Activated CD8-positive, alpha-beta memory T cell treated with anti-CD3 and anti-CD28 coated beads, Interleukin-2, amount 50 U/mL, for 4 hours (primary cell): ENCODE results near the gene IMPDH1.

Experiments
- DNase-seq: peaks from one replicate; pipeline ENCODE4 v3.0.0-alpha.2; 2020

Gene IMPDH1

DNA sequence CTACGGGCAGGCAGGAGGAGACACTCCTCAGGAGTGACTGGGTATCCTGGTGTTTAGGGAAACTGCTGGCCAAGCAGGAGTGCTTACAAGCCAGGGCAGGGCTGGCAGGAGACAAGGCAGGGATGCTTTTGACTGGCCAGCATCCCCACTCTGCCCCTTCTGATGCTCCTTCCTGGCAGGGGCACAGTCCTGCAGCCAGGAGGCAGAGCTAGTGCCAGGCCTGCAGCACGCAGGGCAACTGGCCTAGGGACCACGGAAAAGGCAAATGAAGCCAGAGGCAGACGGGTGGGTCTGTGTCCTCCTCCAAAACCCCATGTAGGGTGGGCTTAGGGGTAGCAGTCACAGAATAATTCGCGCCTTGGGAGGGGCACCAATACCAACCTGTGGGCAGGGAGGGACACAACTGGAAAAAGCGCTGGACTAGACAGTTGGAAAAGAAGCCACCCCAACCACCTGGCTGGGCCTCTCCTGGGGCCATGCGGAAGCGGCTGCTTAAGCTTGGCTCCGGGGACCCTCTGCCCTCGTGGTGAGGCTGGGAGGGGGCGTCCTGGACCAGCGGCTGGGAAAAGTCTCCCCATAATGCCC is 4.8 kb downstream of the IMPDH1 start:
- no peak for DNase-seq

DNA sequence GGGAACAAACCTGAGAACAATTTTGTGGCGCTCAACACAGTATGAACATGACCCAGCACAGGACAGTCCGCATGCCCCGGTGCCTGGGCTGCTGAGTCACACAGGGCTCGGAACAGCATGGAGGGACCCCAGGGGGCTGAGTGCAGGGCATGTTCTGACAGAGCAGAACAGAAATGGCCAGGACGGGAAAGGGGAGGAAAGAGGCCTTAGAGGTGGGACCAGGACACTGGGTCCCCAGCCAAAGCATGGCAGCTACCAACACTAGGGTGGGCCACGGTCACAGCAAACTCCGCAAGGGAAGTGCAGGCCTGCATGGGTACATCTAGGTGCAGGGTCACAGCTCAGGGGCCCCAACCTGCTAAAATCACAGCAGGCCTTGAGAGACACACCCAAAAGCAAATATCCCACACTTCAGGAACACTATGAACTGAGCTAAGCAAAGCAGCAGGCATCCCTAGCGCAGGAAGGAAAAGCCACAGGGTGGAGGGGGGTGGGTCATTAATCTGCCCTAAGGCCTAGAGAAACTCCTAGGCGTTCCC is 5.6 kb downstream of the IMPDH1 start:
- no peak for DNase-seq

DNA sequence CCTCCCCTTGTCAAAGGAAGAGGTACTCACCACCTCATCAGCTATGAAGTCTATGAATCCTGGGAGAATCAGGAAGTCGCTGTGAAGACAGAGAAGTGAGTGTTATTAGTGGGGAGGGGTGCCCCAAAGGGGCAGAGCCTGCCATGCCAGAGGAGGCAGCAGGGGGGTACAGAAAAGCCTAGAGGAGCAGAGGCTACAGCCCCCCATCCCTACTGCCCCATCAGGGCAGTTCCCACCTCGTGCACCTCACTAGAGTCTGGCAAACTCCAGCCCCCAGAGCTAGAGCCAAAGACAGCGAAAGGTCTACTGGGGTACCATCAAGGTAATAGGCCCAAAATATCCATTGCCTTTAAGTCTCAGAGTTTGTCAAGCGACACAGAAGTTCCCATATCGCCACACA is 6.1 kb downstream of the IMPDH1 start:
- no peak for DNase-seq

DNA sequence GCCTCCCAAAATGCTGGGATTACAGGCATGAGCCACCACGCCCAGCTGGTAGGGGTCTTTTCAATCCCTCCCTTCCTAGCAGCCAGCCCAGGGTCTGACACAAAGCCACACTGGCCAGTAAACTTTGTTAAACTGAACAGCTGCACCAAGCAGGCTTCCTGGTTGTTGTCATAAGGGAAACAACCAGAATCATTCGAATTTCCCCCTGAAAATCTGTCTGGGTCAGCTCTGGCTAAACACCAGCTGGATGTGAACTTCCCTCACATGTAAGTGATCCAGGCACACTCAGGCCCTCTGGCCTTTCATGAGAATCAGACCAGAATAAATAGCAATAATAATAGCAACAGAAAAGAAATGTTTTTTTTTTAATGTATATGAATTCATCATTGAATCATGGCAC is 7.4 kb downstream of the IMPDH1 start:
- DNase-seq = no peak

DNA sequence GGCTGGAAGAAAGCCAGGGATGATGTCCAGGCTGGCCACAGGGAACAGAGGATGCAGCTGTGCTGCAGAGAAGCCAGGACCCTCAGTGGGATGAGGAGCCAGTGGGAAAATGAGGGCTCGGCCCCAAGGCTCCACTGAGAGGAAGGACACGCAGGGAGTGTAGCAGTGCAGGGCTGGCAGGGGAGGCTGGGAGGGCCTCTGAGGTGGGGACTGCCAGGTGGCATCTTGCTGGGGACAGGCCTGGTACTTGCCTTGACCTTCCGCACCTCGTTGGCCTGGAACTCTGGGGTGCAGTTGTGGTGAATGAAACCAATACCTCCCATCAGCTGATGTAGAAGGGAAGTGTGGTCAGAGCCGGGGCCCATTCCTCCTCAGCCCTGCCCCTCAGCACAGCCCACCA is 9.2 kb downstream of the IMPDH1 start:
- DNase-seq = no peak

DNA sequence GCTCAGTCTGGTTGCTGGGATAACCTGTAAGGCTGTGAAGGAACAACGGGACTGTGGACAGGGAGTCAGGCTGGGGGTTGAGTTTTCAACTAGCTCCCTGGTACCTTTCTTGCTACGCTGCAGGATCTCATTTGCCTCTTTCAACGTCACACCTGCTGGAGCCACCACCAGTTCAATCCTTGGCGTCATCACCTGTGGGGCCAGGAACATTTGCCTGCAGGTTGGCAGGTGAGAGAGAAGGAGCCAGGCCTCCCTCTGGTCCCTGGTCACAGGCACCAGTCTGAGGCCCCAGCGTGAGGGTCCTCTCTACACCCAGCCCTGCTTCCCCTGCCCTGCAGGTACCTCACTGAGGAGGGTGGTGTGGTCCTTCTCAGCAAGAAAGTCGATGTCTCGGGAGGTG is 9.8 kb downstream of the IMPDH1 start:
- DNase-seq = no peak

DNA sequence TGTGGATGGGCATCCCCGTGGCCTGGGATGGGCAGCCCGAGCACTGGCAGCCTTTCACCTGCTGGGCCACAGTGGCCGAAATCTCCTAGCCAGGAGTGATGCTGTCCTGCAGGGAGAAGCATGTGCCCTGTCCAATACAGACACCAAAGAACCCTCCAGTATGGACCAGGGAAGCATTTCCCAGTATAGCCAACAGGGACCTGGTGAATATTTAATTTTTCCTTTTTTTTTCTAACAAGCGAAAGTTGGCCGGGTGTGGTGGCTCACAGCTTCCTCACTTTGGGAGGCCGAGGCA is 11.0 kb downstream of the IMPDH1 start:
- DNase-seq = no peak

DNA sequence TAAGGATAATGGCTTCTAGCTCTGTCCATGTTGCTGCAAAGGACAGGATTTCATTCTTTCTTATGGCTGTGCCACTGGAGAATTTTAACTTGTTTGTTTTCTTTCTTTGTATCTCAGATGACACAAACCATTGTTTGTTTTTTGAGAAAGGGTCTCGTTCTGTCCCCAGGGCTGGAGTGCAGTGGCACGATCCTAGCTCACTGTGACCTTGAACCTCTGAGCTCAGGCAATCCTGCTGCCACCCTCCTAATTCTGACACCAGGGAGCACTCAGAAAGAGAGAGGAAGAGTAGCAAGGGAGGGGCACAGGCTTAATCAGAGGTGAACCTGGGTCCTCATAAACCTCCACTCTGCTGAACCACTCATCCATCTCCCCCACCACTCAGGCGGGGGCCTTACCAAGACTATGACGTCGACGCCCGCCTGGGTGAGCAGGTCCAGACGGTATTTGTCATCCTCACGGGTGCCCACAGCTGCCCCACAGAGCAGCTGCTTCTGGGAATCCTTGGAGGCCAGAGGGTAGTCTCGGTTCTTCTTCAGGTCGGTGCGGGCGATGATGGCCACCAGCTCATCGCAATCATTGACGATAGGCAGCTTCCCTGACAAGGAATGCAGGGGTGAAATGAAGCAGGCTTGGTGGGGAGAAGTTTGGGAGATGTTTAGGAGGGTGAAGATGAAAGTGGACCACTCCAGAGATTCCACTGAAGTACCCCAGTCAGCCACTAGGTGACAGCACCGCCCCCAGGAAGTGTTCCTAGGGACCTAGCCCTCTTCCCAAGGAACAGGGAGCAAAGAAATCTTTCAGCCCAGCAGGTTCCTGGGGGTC is 11.6 kb downstream of the IMPDH1 start:
- peak; percentile 48 for DNase-seq

DNA sequence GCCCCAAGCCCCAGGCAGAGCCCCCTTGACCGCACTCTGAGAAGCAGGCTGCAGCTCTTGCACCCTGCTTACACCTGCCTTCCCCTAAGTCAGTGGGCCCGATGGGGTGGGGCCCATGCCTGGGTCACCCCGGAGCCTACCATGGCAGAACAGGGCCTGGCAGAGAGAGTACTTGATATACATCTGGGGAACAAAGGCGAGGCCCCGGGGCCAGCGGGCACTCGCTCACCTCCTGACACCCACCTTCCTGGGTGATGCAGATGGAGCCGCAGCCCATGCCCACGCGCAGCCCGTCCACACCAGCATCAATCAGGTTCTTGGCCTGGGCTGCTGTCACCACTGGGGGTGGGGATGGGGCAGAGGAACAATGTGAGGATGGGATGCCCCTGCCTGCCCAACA is 13.4 kb downstream of the IMPDH1 start:
- DNase-seq = no peak

DNA sequence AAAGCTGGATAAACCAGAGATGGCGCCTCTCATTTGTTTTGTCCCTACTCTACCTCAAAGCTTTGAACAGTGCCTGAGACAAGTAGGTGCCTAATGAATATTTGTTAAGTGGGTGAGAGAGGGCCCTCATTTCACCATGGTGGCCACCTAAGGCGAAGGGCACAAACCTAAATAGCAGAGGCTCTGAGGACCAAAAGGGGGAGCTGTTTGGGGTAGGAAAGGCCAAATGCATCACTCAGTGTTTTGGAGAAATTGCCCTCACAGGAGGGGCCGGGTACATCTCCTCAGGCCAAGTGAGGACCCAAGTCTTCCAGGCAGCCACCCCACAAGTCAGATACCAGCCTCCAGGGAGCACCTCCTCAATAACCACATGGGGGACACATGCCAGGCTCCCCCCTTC is 14.0 kb downstream of the IMPDH1 start:
- no peak for DNase-seq

DNA sequence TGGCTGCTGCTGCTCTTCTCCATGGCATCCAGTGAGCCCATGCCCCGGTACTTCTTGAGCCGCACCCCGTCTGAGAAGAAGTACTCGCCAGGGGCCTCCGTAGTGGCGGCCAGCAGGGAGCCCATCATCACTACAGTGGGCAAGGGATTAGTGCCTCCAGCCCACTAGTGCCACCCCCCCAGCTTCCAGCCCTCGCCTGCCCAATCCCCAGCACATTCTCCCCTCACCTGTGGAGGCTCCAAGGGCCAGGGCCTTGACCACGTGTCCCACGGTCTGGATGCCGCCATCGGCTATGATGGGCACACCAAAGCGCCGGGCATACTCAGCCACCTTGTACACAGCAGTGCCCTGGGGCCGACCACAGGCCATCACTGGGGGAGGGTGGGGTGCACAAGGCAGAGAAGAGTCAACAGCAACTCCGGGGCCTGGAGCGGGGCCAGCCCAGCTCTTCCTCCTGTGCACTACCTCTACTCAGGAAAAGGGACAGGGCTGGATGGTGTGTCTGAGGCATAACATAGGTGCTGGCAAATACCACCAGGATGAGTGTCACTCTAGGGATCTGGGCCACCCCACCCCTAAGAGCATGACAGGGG is 14.8 kb downstream of the IMPDH1 start:
- DNase-seq = no peak

DNA sequence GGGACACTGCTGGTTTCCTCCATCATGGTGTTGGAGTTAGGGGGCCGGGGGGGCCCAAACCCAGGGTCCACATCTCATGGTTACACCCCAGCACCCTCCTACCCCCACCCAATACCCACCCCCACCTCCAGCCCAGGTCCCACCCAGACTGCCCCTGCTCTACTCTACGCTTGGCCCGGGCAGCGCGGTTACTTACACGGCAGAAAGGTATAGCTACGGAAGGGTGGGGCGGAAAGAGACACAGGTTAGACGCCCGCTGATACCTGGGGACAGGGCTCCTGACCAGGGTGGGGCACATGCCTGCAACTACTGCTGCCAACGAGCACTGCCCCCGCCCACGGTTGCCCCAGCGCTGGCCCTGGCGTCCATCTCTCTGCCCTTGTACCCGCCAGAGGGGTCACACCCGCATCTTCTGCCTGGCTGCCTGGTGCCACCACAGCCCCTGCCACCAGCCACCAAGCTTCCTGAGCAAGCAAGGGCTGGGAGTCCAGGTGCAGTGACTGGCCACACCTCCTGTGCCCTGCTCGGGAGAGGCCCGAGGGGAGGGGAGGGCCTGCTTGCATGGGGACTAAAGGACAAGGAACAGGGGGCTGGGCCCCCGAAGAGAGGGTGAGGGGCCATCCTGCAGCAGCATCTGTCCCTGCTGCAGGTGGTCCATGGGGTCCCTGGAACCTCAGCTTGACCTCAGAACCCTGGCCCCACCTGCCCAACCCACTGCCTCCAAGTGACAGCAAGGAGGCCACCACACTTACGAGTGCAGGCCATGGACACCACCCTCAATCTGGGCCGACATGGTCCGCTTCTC is 16.1 kb downstream of the IMPDH1 start:
- no peak for DNase-seq

DNA sequence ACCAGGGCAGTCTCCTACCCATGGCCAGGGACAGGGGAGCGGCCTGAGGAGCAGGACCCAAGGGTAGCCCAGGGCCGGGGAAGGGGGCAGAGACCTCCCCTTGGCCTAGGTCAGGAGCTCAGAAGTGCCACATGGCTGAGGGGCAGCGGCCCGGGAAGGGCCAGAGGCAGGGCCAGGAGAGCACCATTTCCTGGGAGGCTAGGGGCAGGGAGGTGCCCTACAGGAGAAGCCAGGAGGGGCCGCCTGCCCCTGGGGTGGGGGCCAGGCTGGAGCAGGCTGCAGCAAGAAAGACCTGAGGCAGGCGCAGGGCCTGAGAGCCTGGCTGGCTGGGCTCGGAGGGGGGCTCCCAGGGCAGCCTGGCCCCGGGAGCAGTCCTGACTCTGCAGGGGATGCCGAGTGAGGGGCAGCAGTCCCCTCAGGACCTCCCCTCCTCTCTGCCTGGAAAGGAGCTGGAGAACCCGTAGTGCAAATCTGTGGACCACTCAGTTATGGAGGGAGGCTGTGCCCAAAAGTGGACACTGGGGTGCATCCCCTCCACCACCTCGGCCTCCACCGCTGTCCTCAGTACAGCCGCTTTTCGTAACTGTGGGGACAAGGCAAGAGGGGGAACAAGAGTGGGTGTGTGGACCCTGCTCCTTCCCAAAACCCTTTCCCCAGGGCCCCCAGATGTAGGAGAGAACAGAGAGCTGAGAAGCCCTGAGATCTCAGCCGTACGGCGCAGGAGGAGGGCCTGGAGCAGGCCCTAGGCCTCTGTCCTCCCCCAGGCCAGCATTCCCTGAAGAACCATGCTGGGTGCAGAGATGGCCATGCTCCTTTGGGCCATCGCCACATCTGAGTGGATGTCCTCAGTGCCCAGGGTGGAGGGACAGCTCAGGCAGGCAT is 17.1 kb downstream of the IMPDH1 start:
- no peak for DNase-seq

DNA sequence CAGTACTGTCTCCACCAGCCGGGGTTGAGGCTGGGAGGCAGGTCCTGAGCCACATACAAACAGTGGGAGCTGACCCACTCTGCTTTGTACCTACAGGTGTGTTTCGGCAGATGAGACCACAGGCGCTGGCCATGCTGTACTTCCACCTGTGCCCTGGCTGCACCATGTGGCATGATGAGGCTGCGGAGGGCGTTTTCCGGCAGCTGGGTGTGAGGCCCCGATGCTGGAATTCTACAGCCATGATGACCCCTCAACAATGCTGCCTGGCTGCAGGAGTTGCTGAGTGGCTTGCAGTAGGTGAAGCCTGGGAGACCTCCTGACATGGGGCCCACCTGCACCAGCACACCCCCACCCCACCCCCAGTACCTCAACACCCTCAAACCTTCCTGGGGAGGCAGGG is 18.0 kb downstream of the IMPDH1 start:
- DNase-seq = no peak

DNA sequence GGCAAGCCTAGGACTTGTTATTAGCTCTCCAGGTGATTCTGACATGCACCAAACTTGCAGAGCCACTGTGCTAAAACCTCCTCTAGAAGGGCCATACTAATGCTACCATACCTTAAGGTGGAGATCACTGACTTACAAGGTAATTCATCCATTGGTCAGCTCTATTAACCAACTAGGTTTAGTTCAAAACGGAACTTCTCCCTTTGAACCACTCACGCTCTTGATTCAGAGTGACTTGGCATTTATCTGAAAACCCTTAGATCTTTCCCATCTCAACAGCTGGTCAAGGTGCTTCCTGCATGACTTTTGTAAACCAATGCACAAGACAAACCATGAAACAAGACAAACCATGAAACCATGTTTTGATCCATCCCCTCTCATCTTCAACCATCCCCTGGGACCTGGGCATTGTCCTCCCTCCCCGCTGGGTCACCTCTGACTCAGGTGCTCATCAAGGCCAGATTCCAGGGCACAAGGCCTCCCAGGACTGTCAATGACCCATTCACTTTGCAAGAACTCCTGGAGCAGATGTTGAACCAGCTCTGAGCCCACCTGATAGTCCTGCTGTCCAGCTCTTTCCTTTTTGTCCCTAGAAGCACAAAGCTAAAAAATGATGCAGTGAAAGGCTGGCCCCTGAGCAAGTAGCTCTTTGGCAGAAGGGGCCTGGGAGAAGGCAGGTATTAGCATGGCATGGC is 18.8 kb downstream of the IMPDH1 start:
- no peak for DNase-seq

DNA sequence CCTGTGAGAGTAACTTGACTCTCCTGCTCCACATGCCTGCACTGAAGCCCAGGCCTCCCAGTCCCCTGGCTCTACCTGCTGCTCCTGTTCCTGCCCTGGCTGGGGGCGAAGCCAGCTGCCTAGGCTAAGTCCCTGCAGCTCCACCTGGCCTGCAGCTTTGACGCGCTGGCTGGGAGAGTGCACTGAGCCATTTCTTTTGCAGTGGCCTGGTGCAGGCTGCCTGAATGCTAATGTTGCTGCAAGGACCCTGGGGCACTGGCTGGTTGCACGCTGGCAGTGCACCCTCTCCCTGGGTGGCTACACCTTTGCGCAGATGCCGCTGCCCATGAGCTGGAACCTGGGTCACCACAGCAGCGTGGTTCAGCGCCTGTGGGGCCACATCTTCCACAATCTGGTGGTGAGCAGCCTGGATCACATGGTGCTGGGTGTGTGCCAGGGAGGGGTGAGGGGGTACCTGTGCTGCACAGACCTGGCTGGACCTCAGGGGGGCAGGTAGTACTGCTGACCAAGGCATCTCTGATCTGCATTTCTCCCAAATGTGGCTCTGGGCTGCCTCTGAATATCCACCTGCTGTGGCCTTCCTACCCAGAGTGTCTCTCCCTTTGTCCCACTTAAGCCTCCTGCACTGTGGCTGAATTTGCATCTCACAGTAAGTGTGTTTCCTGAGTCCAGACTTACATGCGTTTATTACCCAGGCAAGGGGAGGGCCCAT is 20.0 kb downstream of the IMPDH1 start:
- no peak for DNase-seq

DNA sequence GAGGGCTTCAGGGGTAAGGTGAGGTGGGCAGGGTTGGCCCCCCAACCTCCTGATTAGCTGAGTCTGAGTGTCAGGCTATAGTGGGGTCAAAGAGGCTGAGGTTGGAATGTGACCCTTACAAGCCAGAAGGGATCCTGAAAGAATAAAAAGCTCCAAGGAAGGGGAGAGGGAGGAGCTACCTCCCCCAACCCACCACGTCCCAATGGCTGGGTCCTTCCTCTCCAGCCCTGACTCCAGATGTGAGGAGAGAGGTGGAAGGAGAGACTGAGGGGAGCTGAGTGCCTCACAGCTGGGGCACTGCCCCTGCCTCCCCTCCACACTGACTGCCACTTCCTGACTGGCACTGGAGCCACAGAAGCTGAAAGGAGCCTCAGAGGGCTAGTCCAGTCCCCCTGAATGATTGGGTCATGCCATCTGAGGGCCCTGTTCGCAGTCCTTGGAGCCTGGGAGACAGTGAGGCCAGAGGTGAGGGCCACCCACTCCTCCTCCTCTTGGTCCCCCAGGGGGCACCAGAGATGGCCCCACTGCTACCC is 20.6 kb downstream of the IMPDH1 start:
- DNase-seq = no peak

DNA sequence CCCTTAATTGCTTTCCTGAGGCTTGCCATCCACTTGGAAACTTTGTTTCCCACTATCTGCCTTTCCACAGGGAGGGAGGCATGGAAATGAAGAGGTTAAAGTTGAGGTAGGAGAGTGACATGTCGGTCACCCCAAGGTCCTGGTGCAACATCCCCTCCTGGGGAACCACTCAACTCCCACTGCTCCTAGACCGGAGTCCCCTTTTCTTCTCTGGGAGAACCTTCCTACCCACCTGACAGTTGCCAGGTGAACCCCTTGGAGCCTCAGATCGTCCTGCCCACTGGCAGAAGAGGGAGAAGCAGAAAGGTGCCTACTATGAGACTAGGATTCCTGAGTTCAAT is 21.7 kb downstream of the IMPDH1 start:
- DNase-seq = no peak

DNA sequence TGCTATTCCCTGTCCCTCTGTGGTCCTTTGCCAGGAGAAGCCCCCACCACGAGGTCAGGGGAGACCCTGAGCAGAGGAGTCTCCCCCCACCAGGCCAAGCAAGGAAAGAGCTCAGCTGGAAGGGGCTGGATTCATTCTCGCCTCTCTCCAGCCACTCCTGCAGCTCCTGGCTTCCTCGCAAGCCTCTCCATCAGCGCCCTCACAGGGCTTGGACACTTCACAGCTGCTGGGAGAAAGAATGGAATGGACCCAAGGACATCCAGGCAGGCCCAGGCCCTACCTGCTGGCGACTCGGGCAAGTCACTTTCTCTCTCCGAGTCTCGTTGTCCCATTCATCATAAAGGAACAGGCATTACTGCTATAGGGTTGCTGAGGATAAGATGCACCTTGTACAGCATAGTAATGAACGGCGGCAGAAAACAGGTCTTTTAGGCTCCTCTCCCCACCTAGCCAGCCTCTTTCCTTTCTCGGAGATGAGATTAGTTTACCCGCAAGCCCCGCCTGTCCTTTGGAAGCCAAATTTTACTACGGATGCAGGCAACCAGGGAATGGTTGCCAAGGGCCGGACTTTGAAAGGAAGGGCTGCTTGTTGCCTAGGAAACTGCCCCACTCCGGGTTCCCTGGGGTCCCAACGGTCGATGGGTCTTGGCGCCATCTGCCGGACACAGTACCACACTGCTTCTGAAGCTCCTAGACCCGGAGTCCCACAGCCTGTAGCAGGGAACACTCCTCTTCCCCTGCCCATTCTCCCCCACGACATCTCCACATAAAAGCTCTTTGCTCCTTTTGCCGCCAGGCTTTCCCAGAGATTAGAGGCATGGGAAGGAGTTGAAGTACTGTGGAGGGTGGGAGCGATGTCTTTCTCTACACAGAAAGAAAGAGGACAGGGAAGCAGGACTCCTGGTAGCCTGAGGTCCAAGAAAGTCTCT is 22.3 kb downstream of the IMPDH1 start:
- DNase-seq = peak; percentile 75
